ENCODE measurements around the gene KLHL29. TPM values are rescaled to one million over a fixed set of nuclear protein-coding genes. Genes with fewer than 3 reads are reported as not detected.

The KLHL29 gene
- polyA plus RNA-seq, 1 of the 3 experiments (the other 2 are of a cell fraction): 4.6 TPM

GRCh38 chr2:23689891-23690290, 304.9 kb downstream of the KLHL29 start:
- H3K4me1 ChIP-seq (ENCODE audit: control insufficient read depth in 1 of 2, insufficient read depth in 2 of 2, low read depth in 1 of 2, low read length in 1 of 2): peaks cover 0 to 18% of the 10 kb centered on the region in 2 experiments; a peak in 1 of 4 replicates
- ChIA-PET CTCF (no interaction called here), POLR2A (no interaction called here)
- no peak for TF ChIP-seq USF2 (IDR thresholded peaks at IDR 0.05; ENCODE audit: borderline replicate concordance, low read depth, low read length)
- no peak for TF ChIP-seq NFIC (IDR thresholded peaks at IDR 0.05; ENCODE audit: borderline replicate concordance)
- TF ChIP-seq RAD21 (IDR thresholded peaks at IDR 0.05; ENCODE audit: low read length): no peak
- TF ChIP-seq FOXJ3 (CRISPR knock-in tag; IDR thresholded peaks at IDR 0.05): no peak
- no peak for TF ChIP-seq IRF3 (IDR thresholded peaks at IDR 0.05; ENCODE audit: low read depth, low read length)
- no peak for TF ChIP-seq TCF12 (IDR thresholded peaks at IDR 0.05)
- no peaks in the 10 kb centered on the region for H3F3A ChIP-seq (replicated peaks; ENCODE audit: insufficient read depth)
- H3K9me2 ChIP-seq: no peaks in the 10 kb centered on the region
- no peaks in the 10 kb centered on the region for H4K20me1 ChIP-seq (ENCODE audit: insufficient read depth)
- no peak overlapping the region for H3K9ac ChIP-seq
- H2AFZ ChIP-seq (ENCODE audit: low read depth): no peak overlapping the region
- H3K36me3 ChIP-seq (replicated peaks in 1 of 2; ENCODE audit: control insufficient read depth in 1 of 2, insufficient read depth in 2 of 2, low read length in 1 of 2): peaks cover 0 to 6% of the 10 kb centered on the region in 2 experiments
- H3K4me2 ChIP-seq: no peak overlapping the region
- no peaks in the 10 kb centered on the region for H3K79me2 ChIP-seq (ENCODE audit: insufficient read depth)
- 93% methylated on average over 8 of the region's 9 CpGs for WGBS (ENCODE audit: low lambda C conversion rate)
- peak; percentile 37 for DNase-seq
- H3K4me3 ChIP-seq (ENCODE audit: low read depth in 2 of 2, low read length in 1 of 2): no peak overlapping the region
- H3K27me3 ChIP-seq (ENCODE audit: insufficient read depth): no peaks in the 10 kb centered on the region
- H3K9me3 ChIP-seq: no peaks in the 10 kb centered on the region
- H3K27ac ChIP-seq (ENCODE audit: low read depth in 2 of 2, low read length in 1 of 2): no peak overlapping the region

GRCh38 chr2:23690421-23691105, 305.6 kb downstream of the KLHL29 start:
- H4K20me1 ChIP-seq (ENCODE audit: insufficient read depth): no peaks in the 10 kb centered on the region
- POLR2A ChIA-PET: no interaction called here
- DNase-seq: peak; percentile 33

GRCh38 chr2:23691106-23691470, 306.1 kb downstream of the KLHL29 start:
- no peaks in the 10 kb centered on the region for H4K20me1 ChIP-seq (ENCODE audit: insufficient read depth)
- DNase-seq: no peak
- H3K4me3 ChIP-seq (ENCODE audit: low read depth in 2 of 2, low read length in 1 of 2): no peak overlapping the region
- H3K79me2 ChIP-seq (ENCODE audit: insufficient read depth): no peaks in the 10 kb centered on the region
- H3K9me2 ChIP-seq: no peaks in the 10 kb centered on the region
- no peaks in the 10 kb centered on the region for H3K27me3 ChIP-seq (ENCODE audit: insufficient read depth)
- POLR2A ChIA-PET: no interaction called here
- H3K36me3 ChIP-seq (replicated peaks in 1 of 2; ENCODE audit: control insufficient read depth in 1 of 2, insufficient read depth in 2 of 2, low read length in 1 of 2): peaks cover 0 to 11% of the 10 kb centered on the region in 2 experiments
- no peak overlapping the region for H2AFZ ChIP-seq (ENCODE audit: low read depth)
- H3F3A ChIP-seq (replicated peaks; ENCODE audit: insufficient read depth): no peaks in the 10 kb centered on the region
- no peaks in the 10 kb centered on the region for H3K9me3 ChIP-seq
- TF ChIP-seq MEF2A (IDR thresholded peaks at IDR 0.05; ENCODE audit: borderline replicate concordance, low read depth) (no peak), YY1 (IDR thresholded peaks at IDR 0.05; ENCODE audit: low read depth) (no peak), IRF3 (IDR thresholded peaks at IDR 0.05; ENCODE audit: low read depth, low read length) (no peak), RXRA (IDR thresholded peaks at IDR 0.05; ENCODE audit: borderline replicate concordance, low read depth) (no peak), EZH2phosphoT487 (IDR thresholded peaks at IDR 0.05; ENCODE audit: borderline replicate concordance, low read depth) (no peak)
- no peak overlapping the region for H3K4me2 ChIP-seq
- H3K4me1 ChIP-seq (ENCODE audit: control insufficient read depth in 1 of 2, insufficient read depth in 2 of 2, low read depth in 1 of 2, low read length in 1 of 2): peaks cover 0 to 11% of the 10 kb centered on the region in 2 experiments; a peak in 1 of 4 replicates
- CTCF ChIA-PET: no interaction called here
- 89% methylated on average over 10 of the region's 10 CpGs for WGBS (ENCODE audit: low lambda C conversion rate)
- no peak overlapping the region for H3K9ac ChIP-seq
- H3K27ac ChIP-seq (ENCODE audit: low read depth in 2 of 2, low read length in 1 of 2): no peak overlapping the region; a peak in 1 of 4 replicates

More at GRCh38 chr2:23690421-23691105, 305.6 kb downstream of the KLHL29 start:
- TF ChIP-seq NRF1 (IDR thresholded peaks at IDR 0.05; ENCODE audit: low read depth, low read length): no peak
- Histone ChIP-seq H3K27ac (ENCODE audit: low read depth in 2 of 2, low read length in 1 of 2) (no peak overlapping the region; a peak in 1 of 4 replicates), H3K4me2 (no peak overlapping the region), H3K79me2 (ENCODE audit: insufficient read depth) (no peaks in the 10 kb centered on the region), H3K9ac (no peak overlapping the region), H2AFZ (ENCODE audit: low read depth) (no peak overlapping the region), H3K4me3 (ENCODE audit: low read depth in 2 of 2, low read length in 1 of 2) (no peak overlapping the region), H3K27me3 (ENCODE audit: insufficient read depth) (no peaks in the 10 kb centered on the region), H3K36me3 (replicated peaks in 1 of 2; ENCODE audit: control insufficient read depth in 1 of 2, insufficient read depth in 2 of 2, low read length in 1 of 2) (peaks cover 0 to 9% of the 10 kb centered on the region in 2 experiments), H3K4me1 (ENCODE audit: control insufficient read depth in 1 of 2, insufficient read depth in 2 of 2, low read depth in 1 of 2, low read length in 1 of 2) (peaks cover 0 to 12% of the 10 kb centered on the region in 2 experiments; a peak in 1 of 4 replicates), H3K9me3 (no peaks in the 10 kb centered on the region), H3K9me2 (no peaks in the 10 kb centered on the region), H3F3A (replicated peaks; ENCODE audit: insufficient read depth) (no peaks in the 10 kb centered on the region)
- 87% methylated on average over 31 of the region's 31 CpGs for WGBS (ENCODE audit: low lambda C conversion rate)
- CTCF ChIA-PET: no interaction called here

Measured in SK-N-SH (cell line).